HepG2 (cell line): Measurements from ENCODE around the gene RERE. TPM values are rescaled to one million over a fixed set of nuclear protein-coding genes. Genes with fewer than 3 reads are reported as not detected.

Experiments
- ATAC-seq: fragments of 200-7000 bp; cut with Tn5 transposase; 3 replicates; pipeline ENCODE4 v1.9.1; 2020; ENCODE audit warnings: mild to moderate bottlenecking, moderate library complexity
- BruUV-seq: library from RNA; stranded (reverse); fragments of 400-500 nt; replicated peaks from 2 replicates; lab custom pipeline; 2021; lab: Mats Ljungman, UMichigan
- CTCF ChIA-PET: fragments of 300-600 bp; formaldehyde crosslinking; extraction: SDS; loops from one replicate; lab custom pipeline; 2021; ENCODE audit warnings: low total read pairs, inconsistent platforms, low intra/inter-chr PET ratio; lab: Yijun Ruan, JAX
- POLR2A ChIA-PET: fragments of 350-600 bp; sonication (Branson Sonifier 250); formaldehyde crosslinking; loops from one replicate; lab custom pipeline; 2020; ENCODE audit warnings: antibody characterized with exemption, inconsistent platforms; lab: Yijun Ruan, JAX
- DNase-seq: peaks from one replicate; pipeline ENCODE4 v3.0.0-alpha.2; 2015; ENCODE audit warnings: low spot score
- FAIRE-seq: peaks from 3 replicates; lab custom pipeline; 2011; peaks lifted over from hg19 to GRCh38; lab: Jason Lieb, UNC
- H2AFZ ChIP-seq: one replicate; pipeline ENCODE4 v1.6.1; 2011; ENCODE audit warnings: low read length, inconsistent platforms
- H3K27ac ChIP-seq: fragments of 300-600 bp; 3 replicates; pipeline ENCODE4 v1.8.0; 2011; ENCODE audit warnings: mixed run types, mild to moderate bottlenecking, mixed read lengths, low read length, inconsistent platforms; ENCODE audit not compliant: insufficient read depth; ENCODE audit errors: extremely low read length
- H3K27me3 ChIP-seq, 2 experiments: fragments of 200-600 bp in 1 of 2; 2 replicates in 1 of 2; 3 replicates in 1 of 2; pipeline versions ENCODE4 v1.6.0 to v1.8.0; 2011; ENCODE audit warnings: low read length in 2 of 2, mild to moderate bottlenecking in 2 of 2, moderate library complexity in 2 of 2, inconsistent platforms in 1 of 2; ENCODE audit not compliant: insufficient read depth in 2 of 2, control insufficient read depth in 1 of 2
- H3K36me3 ChIP-seq, 2 experiments: fragments of 200-600 bp in 1 of 2; replicated peaks in 1 of 2; 2 replicates in 1 of 2; 3 replicates in 1 of 2; pipeline versions ENCODE4 v1.5.1 to v1.8.0; 2011; ENCODE audit warnings: low read length in 2 of 2, inconsistent platforms in 1 of 2; ENCODE audit not compliant: insufficient read depth in 2 of 2, control insufficient read depth in 1 of 2
- H3K4me1 ChIP-seq: 2 replicates; pipeline ENCODE4 v1.5.1; 2012; ENCODE audit warnings: low read length, inconsistent platforms; ENCODE audit not compliant: insufficient read depth
- H3K4me2 ChIP-seq: 2 replicates; pipeline ENCODE4 v1.6.0; 2011; ENCODE audit warnings: low read depth, low read length, inconsistent platforms
- H3K4me3 ChIP-seq, 3 experiments: fragments of 200-600 bp in 1 of 3; sonication (generic), shearing (Covaris generic) in 1 of 3; replicated peaks in 1 of 3; 2 replicates each; pipeline ENCODE4 v1.5.1; 2011 to 2016; ENCODE audit warnings: low read length in 3 of 3, inconsistent platforms in 2 of 3, low read depth in 2 of 3, mild to moderate bottlenecking in 2 of 3, control low read depth in 1 of 3, mixed read lengths in 1 of 3; ENCODE audit not compliant: insufficient read depth in 1 of 3
- H3K79me2 ChIP-seq: one replicate; pipeline ENCODE4 v1.6.1; 2011; ENCODE audit warnings: low read length, inconsistent platforms; ENCODE audit not compliant: insufficient read depth
- H3K9ac ChIP-seq: 2 replicates; pipeline ENCODE4 v1.6.0; 2011; ENCODE audit warnings: mild to moderate bottlenecking, low read depth, low read length, inconsistent platforms; ENCODE audit not compliant: insufficient read depth
- H3K9me3 ChIP-seq: 2 replicates; pipeline ENCODE4 v1.5.1; 2012; ENCODE audit warnings: mild to moderate bottlenecking, low read length
- H4K20me1 ChIP-seq: 2 replicates; pipeline ENCODE4 v1.6.0; 2011; ENCODE audit warnings: inconsistent platforms, mild to moderate bottlenecking, low read length, moderate library complexity; ENCODE audit not compliant: insufficient read depth
- BCL3 ChIP-seq: sonication (generic); formaldehyde crosslinking; IDR thresholded peaks from 2 replicates; pipeline ENCODE4 v1.5.1; 2020; ENCODE audit warnings: mild to moderate bottlenecking, missing genetic modification reagents, moderate library complexity
- IRX3 ChIP-seq: sonication (generic); formaldehyde crosslinking; IDR thresholded peaks from 2 replicates; pipeline ENCODE4 v1.8.1; 2023; ENCODE audit warnings: mild to moderate bottlenecking, low read depth, missing genetic modification reagents, borderline replicate concordance
- MXD4 ChIP-seq: IDR thresholded peaks from 2 replicates; pipeline ENCODE4 v1.6.1; 2016; ENCODE audit warnings: mild to moderate bottlenecking, missing biosample characterization, missing genetic modification reagents
- THAP9 ChIP-seq: sonication (generic); formaldehyde crosslinking; IDR thresholded peaks from 2 replicates; pipeline ENCODE4; 2020; ENCODE audit warnings: missing genetic modification reagents, mild to moderate bottlenecking, borderline replicate concordance
- ZBTB37 ChIP-seq: sonication (generic); formaldehyde crosslinking; IDR thresholded peaks from 2 replicates; pipeline ENCODE4 v1.4.0; 2020; ENCODE audit warnings: mild to moderate bottlenecking, missing genetic modification reagents
- ZNF792 ChIP-seq: IDR thresholded peaks from 2 replicates; pipeline ENCODE4 v1.6.1; 2016
- WGBS: methylation state at CpG from one replicate; pipeline ENCODE4 v1.1.6; 2017; ENCODE audit warnings: low lambda C conversion rate; 5-methylcytosine and 5-hydroxymethylcytosine counted together
- in situ Hi-C: cut with HindIII; loops from 2 replicates; pipeline ENCODE4 v1.10.0; 2017; ENCODE audit warnings: low pct_unique_long_range_greater_than_20kb; ENCODE audit not compliant: extremely low pct_ligation_motif_present
- intact Hi-C: fragments of 100-400 bp; cut with micrococcal nuclease; formaldehyde crosslinking; loops from one replicate; pipeline ENCODE4 v1.10.0; 2022; ENCODE audit not compliant: unreplicated experiment
- polyA plus RNA-seq, 8 experiments: library from polyadenylated mRNA; depleted of rRNA in 3 of 8; stranded (reverse) in 7 of 8; unstranded in 1 of 8; fragments of >200 nt; fragmentation: Illumina TruSeq in 4 of 8; extraction: Trizol in 4 of 8; gene quantifications; 2 replicates each; pipeline versions ENCODE4 v1.2.1 to v1.2.3, GENCODE V29; 2011 to 2016; ENCODE audit warnings: low read depth in 4 of 8, missing spikeins in 1 of 8, mixed read lengths in 1 of 8; ENCODE audit not compliant: insufficient read depth in 1 of 8
- total RNA-seq, 5 experiments: library from RNA; depleted of rRNA; stranded (reverse); fragments of >200 nt; fragmentation: Illumina TruSeq; extraction: Trizol; gene quantifications; 2 replicates each; pipeline ENCODE4 v1.2.3, GENCODE V29; 2016; ENCODE audit warnings: low read depth in 1 of 5

The RERE gene
- total and polyA plus RNA-seq, 2 of the 13 experiments (the other 11 are each of a cell fraction or from before 2014, with no cell fraction given): 18.3 to 21.9 TPM

GRCh38 chr1:8394456-8395321 lies 422.8 kb downstream of the RERE start:
- Histone ChIP-seq H3K9ac (no peak overlapping the region), H3K79me2 (peaks cover 50% of the 10 kb centered on the region), H3K9me3 (no peaks in the 10 kb centered on the region), H3K4me2 (no peak overlapping the region), H3K4me3 (no peak overlapping the region), H2AFZ (no peak overlapping the region), H3K27me3 (no peaks in the 10 kb centered on the region), H3K36me3 (peaks cover 7 to 53% of the 10 kb centered on the region in 2 experiments), H4K20me1 (peaks cover 35% of the 10 kb centered on the region), H3K4me1 (peaks cover 23% of the 10 kb centered on the region), H3K27ac (no peak overlapping the region)
- intact Hi-C loops: no loop called here
- ATAC-seq: no peak
- ChIA-PET CTCF (no interaction called here), POLR2A (no interaction called here)
- in situ Hi-C loops: no loop called here
- DNase-seq: no peak
- TF ChIP-seq IRX3 (no peak), BCL3 (CRISPR knock-in tag) (no peak), THAP9 (CRISPR knock-in tag) (no peak), ZNF792 (CRISPR knock-in tag) (no peak), ZBTB37 (CRISPR knock-in tag) (no peak), MXD4 (CRISPR knock-in tag) (no peak)
- WGBS: 98% methylated on average over 10 of the region's 10 CpGs
- BruUV-seq: no TSS peak
- no peak for FAIRE-seq
